H9 (cell line): Measurements from ENCODE around the gene MCF2L2. TPM values are rescaled to one million over a fixed set of nuclear protein-coding genes. Genes with fewer than 3 reads are reported as not detected.

ENCODE experiments used
- DNase-seq: peaks from one replicate; pipeline ENCODE4 v3.0.0-alpha.2; 2017
- H2AFZ ChIP-seq: one replicate; pipeline ENCODE4 v1.6.1; 2013; ENCODE audit warnings: mild to moderate bottlenecking, low read length, control low read depth, moderate library complexity
- H2AK5ac ChIP-seq: 2 replicates; pipeline ENCODE4 v1.6.1; 2013; ENCODE audit warnings: low read length, control low read depth, mixed read lengths; ENCODE audit not compliant: insufficient read length
- H2BK120ac ChIP-seq: one replicate; pipeline ENCODE4 v1.6.1; 2013; ENCODE audit warnings: low read depth, mild to moderate bottlenecking, low read length, control low read depth, inconsistent platforms; ENCODE audit not compliant: poor library complexity, severe bottlenecking
- H2BK12ac ChIP-seq: 2 replicates; pipeline ENCODE4 v1.6.1; 2013; ENCODE audit warnings: low read length, control low read depth, mixed read lengths, low read depth; ENCODE audit not compliant: insufficient read length
- H2BK15ac ChIP-seq: 2 replicates; pipeline ENCODE4 v1.6.1; 2013; ENCODE audit warnings: low read depth, low read length, control low read depth
- H2BK20ac ChIP-seq: one replicate; pipeline ENCODE4 v1.6.1; 2013; ENCODE audit warnings: low read depth, mild to moderate bottlenecking, low read length, control low read depth, inconsistent platforms; ENCODE audit not compliant: poor library complexity, severe bottlenecking
- H2BK5ac ChIP-seq: 2 replicates; pipeline ENCODE4 v1.6.1; 2013; ENCODE audit warnings: low read length, control low read depth, mixed read lengths; ENCODE audit not compliant: insufficient read length
- H3K14ac ChIP-seq: 2 replicates; pipeline ENCODE4 v1.6.1; 2013; ENCODE audit warnings: low read length, control low read depth; ENCODE audit not compliant: insufficient read depth
- H3K18ac ChIP-seq: 2 replicates; pipeline ENCODE4 v1.6.1; 2013; ENCODE audit warnings: low read depth, mild to moderate bottlenecking, mixed read lengths, low read length, control low read depth; ENCODE audit not compliant: insufficient read length
- H3K23ac ChIP-seq: 2 replicates; pipeline ENCODE4 v1.6.1; 2013; ENCODE audit warnings: low read length, control low read depth, mixed read lengths, low read depth; ENCODE audit not compliant: insufficient read length
- H3K23me2 ChIP-seq: 2 replicates; pipeline ENCODE4 v1.6.1; 2013; ENCODE audit warnings: low read depth, mild to moderate bottlenecking, mixed read lengths, low read length, control low read depth; ENCODE audit not compliant: insufficient read length, poor library complexity, severe bottlenecking
- H3K27ac ChIP-seq: 2 replicates; pipeline ENCODE4 v1.5.1; 2013; ENCODE audit warnings: low read length, control low read depth, mixed read lengths, low read depth; ENCODE audit not compliant: insufficient read length
- H3K27me3 ChIP-seq: 2 replicates; pipeline ENCODE4 v1.6.1; 2013; ENCODE audit warnings: low read length, control low read depth, inconsistent platforms; ENCODE audit not compliant: insufficient read depth
- H3K4ac ChIP-seq: 2 replicates; pipeline ENCODE4 v1.6.1; 2013; ENCODE audit warnings: low read depth, mild to moderate bottlenecking, control low read depth, inconsistent platforms, low read length, moderate library complexity
- H3K4me1 ChIP-seq: 2 replicates; pipeline ENCODE4 v1.6.1; 2013; ENCODE audit warnings: low read length, control low read depth, inconsistent platforms; ENCODE audit not compliant: insufficient read depth
- H3K4me2 ChIP-seq: 2 replicates; pipeline ENCODE4 v1.6.1; 2013; ENCODE audit warnings: low read length, control low read depth, mixed read lengths; ENCODE audit not compliant: insufficient read length, insufficient read depth
- H3K56ac ChIP-seq: 2 replicates; pipeline ENCODE4 v1.6.1; 2013; ENCODE audit warnings: low read depth, mild to moderate bottlenecking, mixed read lengths, low read length, control low read depth; ENCODE audit not compliant: insufficient read length
- H3K79me1 ChIP-seq: 2 replicates; pipeline ENCODE4 v1.6.1; 2013; ENCODE audit warnings: low read depth, mild to moderate bottlenecking, moderate library complexity, low read length, control low read depth, inconsistent platforms; ENCODE audit not compliant: insufficient read depth, poor library complexity, severe bottlenecking
- H3K79me2 ChIP-seq: 2 replicates; pipeline ENCODE4 v1.6.1; 2013; ENCODE audit warnings: low read length, control low read depth, inconsistent platforms; ENCODE audit not compliant: insufficient read depth
- H3K9ac ChIP-seq: 2 replicates; pipeline ENCODE4 v1.6.1; 2013; ENCODE audit warnings: low read length, control low read depth, mixed read lengths; ENCODE audit not compliant: insufficient read length; ENCODE audit errors: extremely low read depth
- H3K9me3 ChIP-seq: one replicate; pipeline ENCODE4 v1.6.1; 2013; ENCODE audit warnings: low read depth, low read length, inconsistent platforms; ENCODE audit not compliant: control insufficient read depth
- H3T11ph ChIP-seq: one replicate; pipeline ENCODE4 v1.6.1; 2013; ENCODE audit warnings: mild to moderate bottlenecking, low read length, control low read depth, inconsistent platforms
- H4K20me1 ChIP-seq: one replicate; pipeline ENCODE4 v1.6.1; 2013; ENCODE audit not compliant: control insufficient read depth, insufficient read length, insufficient read depth
- H4K5ac ChIP-seq: 2 replicates; pipeline ENCODE4 v1.6.1; 2013; ENCODE audit warnings: low read depth, mild to moderate bottlenecking, mixed read lengths, low read length, control low read depth; ENCODE audit not compliant: insufficient read length
- H4K8ac ChIP-seq: replicated peaks from 2 replicates; pipeline ENCODE4 v1.6.1; 2013; ENCODE audit warnings: low read length, control low read depth, mixed read lengths, low read depth; ENCODE audit not compliant: insufficient read length
- H4K91ac ChIP-seq: 2 replicates; pipeline ENCODE4 v1.6.1; 2013; ENCODE audit warnings: low read depth, mild to moderate bottlenecking, moderate library complexity, mixed read lengths, low read length, control low read depth; ENCODE audit not compliant: insufficient read length
- H3K27ac Mint-ChIP-seq, 3 experiments: 2 replicates in 2 of 3; 3 replicates in 1 of 3; pipeline ENCODE4 v1.8.0; 2020 to 2021; ENCODE audit warnings: mixed read lengths in 3 of 3, mild to moderate bottlenecking in 1 of 3, moderate library complexity in 1 of 3
- H3K27me3 Mint-ChIP-seq: 2 replicates; pipeline ENCODE4 v1.8.0; 2021; ENCODE audit warnings: low read depth, mild to moderate bottlenecking, moderate library complexity, mixed read lengths
- H3K36me3 Mint-ChIP-seq, 3 experiments: 2 replicates in 2 of 3; 3 replicates in 1 of 3; pipeline ENCODE4 v1.8.0; 2020 to 2021; ENCODE audit warnings: low read depth in 3 of 3, mixed read lengths in 3 of 3; ENCODE audit not compliant: insufficient read depth in 1 of 3
- H3K4me1 Mint-ChIP-seq, 2 experiments: 2 replicates each; pipeline ENCODE4 v1.8.0; 2020; ENCODE audit warnings: mixed read lengths in 2 of 2
- H3K4me3 Mint-ChIP-seq, 2 experiments: 2 replicates in 1 of 2; 3 replicates in 1 of 2; pipeline ENCODE4 v1.8.0; 2020 to 2021; ENCODE audit warnings: mild to moderate bottlenecking in 2 of 2, mixed read lengths in 2 of 2, moderate library complexity in 1 of 2
- H3K9me3 Mint-ChIP-seq, 2 experiments: 2 replicates in 1 of 2; 3 replicates in 1 of 2; pipeline ENCODE4 v1.8.0; 2020; ENCODE audit warnings: mild to moderate bottlenecking in 2 of 2, mixed read lengths in 2 of 2, moderate library complexity in 1 of 2
- CTCF ChIP-seq: fragments of 200-600 bp; sonication (generic); conservative IDR thresholded peaks from 3 replicates; pipeline ENCODE4 v1.8.0; 2021; ENCODE audit warnings: antibody characterized with exemption, mild to moderate bottlenecking
- WGBS: extraction: QIAGEN DNeasy Blood & Tissue Kit; methylation state at CpG from one replicate; pipeline ENCODE4 v1.1.7; 2013; ENCODE audit warnings: missing lambda C conversion rate, low lambda C conversion rate, mixed read lengths; ENCODE audit not compliant: insufficient read length; ENCODE audit errors: extremely low coverage; 5-methylcytosine and 5-hydroxymethylcytosine counted together
- total RNA-seq: library from RNA; stranded (reverse); gene quantifications from 2 replicates; pipeline ENCODE4 v1.2.1, GENCODE V29; 2021

Gene MCF2L2
- total RNA-seq, 1 experiment from 2014 or later = 6.4 TPM

DNA sequence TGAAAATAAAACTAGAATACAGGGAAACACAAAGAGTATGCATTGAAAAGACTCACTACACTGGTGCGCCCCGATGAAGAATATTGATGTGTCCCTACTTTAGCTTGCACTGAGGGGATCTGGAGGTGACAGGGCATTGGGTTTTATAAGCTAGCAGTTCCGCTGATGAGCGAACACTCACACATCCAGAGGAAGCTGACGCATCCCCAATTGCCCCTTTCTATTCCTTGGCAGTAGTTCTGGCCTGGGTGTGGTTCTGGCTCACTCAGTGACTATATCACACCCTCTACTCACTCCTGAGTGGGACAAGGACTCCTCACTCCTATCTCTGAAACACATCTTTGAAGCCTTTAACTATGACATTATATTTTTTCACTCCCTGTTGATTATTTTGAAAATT, 104.3 kb downstream of the MCF2L2 start:
- H3K36me3 Mint-ChIP-seq = peaks cover 0 to 2% (median 0%) of the 10 kb centered on the region in 3 experiments; a peak in 1 of 7 replicates
- H3K14ac ChIP-seq = no peak overlapping the region
- no peak overlapping the region for H4K8ac ChIP-seq
- H3K4me1 Mint-ChIP-seq = peaks cover 25 to 27% of the 10 kb centered on the region in 2 experiments
- H3K27ac Mint-ChIP-seq = no peak overlapping the region
- no peak overlapping the region for H3K27ac ChIP-seq
- no peaks in the 10 kb centered on the region for H3K79me2 ChIP-seq
- TF ChIP-seq CTCF = no peak
- H3K27me3 Mint-ChIP-seq = no peaks in the 10 kb centered on the region
- H3K79me1 ChIP-seq = no peaks in the 10 kb centered on the region
- no peak overlapping the region for H4K91ac ChIP-seq
- H3K4me1 ChIP-seq = no peaks in the 10 kb centered on the region
- H3K9me3 ChIP-seq = no peaks in the 10 kb centered on the region
- no peaks in the 10 kb centered on the region for H4K20me1 ChIP-seq
- DNase-seq = no peak
- no peaks in the 10 kb centered on the region for H3K23me2 ChIP-seq
- no CpG with 5 or more reads among the region's 5 CpGs for WGBS
- no peak overlapping the region for H2BK5ac ChIP-seq
- H3K9me3 Mint-ChIP-seq = no peaks in the 10 kb centered on the region; a peak in 1 of 5 replicates
- H2BK120ac ChIP-seq = no peak overlapping the region
- H3K56ac ChIP-seq = no peak overlapping the region
- no peak overlapping the region for H2AK5ac ChIP-seq
- no peak overlapping the region for H2BK12ac ChIP-seq
- H3K4me3 Mint-ChIP-seq = no peak overlapping the region; a peak in 1 of 5 replicates
- H3K27me3 ChIP-seq = no peaks in the 10 kb centered on the region
- no peak overlapping the region for H3K4ac ChIP-seq
- H3K4me2 ChIP-seq = no peak overlapping the region
- H3K9ac ChIP-seq = no peak overlapping the region
- no peak overlapping the region for H2AFZ ChIP-seq
- no peak overlapping the region for H3K23ac ChIP-seq
- H3K18ac ChIP-seq = no peak overlapping the region
- no peak overlapping the region for H2BK20ac ChIP-seq
- no peak overlapping the region for H4K5ac ChIP-seq
- no peak overlapping the region for H2BK15ac ChIP-seq
- no peak overlapping the region for H3T11ph ChIP-seq
